IPS-11a (cell line): ENCODE measurements around the gene ACSL1.
"Not testable (repeated sequence)": the region's sequence is repeated elsewhere in the genome, so short reads cannot be mapped to it uniquely, and the experiment has no call there.

ENCODE experiments used
- H3K4me3 ChIP-seq: one replicate; pipeline ENCODE4 v1.5.1; 2013; ENCODE audit warnings: low read depth, low read length, control low read depth

Gene ACSL1

GRCh38 chr4:184792950-184793555 is 32.7 kb downstream of the ACSL1 start:
- no peak overlapping the region for H3K4me3 ChIP-seq

GRCh38 chr4:184792334-184792733 is 33.4 kb downstream of the ACSL1 start:
- no peak overlapping the region for H3K4me3 ChIP-seq

DNA sequence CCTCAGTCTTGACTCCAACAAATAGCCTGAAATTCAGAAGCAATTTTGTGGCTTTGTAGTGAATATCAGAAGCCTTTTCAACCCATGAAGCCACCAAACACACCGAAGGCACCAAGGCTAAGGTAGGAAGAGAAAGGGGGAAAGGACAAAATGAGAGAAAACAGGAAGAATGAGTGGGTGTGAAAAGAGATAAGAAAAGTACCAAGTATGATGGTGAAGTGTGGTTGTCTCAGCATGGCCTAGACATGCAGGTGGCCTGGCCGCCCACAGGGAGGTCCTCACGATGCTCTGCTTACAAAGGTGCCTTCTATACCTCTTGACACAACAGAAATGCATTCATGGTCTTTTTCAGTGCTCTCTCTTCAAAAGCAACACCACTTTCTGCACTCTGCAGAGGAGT is 34.9 kb downstream of the ACSL1 start:
- H3K4me3 ChIP-seq: no peak overlapping the region

GRCh38 chr4:184787766-184788503 is 37.8 kb downstream of the ACSL1 start:
- H3K4me3 ChIP-seq: no peak overlapping the region

GRCh38 chr4:184785813-184786212 is 40.0 kb downstream of the ACSL1 start:
- no peak overlapping the region for H3K4me3 ChIP-seq

- no peak overlapping the region for H3K4me3 ChIP-seq
Measured at GRCh38 chr4:184784628-184785257, 41.0 kb downstream of the ACSL1 start.

- H3K4me3 ChIP-seq: no peak overlapping the region
Measured at GRCh38 chr4:184782731-184783373, 42.9 kb downstream of the ACSL1 start.

DNA sequence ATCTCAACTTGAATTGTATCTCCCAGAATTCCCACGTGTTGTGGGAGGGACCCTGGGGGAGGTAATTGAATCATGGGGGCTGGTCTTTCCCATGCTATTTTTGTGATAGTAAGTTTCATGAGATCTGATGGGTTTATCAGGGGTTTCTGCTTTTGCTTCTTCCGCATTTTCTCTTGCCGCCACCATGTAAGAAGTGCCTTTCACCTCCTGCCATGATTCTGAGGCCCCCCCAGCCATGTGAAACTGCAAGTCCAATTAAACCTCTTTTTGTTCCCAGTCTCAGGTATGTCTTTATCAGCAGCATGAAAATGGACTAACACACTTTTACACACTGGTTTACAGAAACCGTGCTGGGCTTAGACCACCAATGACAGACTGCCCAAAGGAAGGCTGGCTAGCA is 46.6 kb downstream of the ACSL1 start:
- not testable (repeated sequence) for H3K4me3 ChIP-seq

DNA sequence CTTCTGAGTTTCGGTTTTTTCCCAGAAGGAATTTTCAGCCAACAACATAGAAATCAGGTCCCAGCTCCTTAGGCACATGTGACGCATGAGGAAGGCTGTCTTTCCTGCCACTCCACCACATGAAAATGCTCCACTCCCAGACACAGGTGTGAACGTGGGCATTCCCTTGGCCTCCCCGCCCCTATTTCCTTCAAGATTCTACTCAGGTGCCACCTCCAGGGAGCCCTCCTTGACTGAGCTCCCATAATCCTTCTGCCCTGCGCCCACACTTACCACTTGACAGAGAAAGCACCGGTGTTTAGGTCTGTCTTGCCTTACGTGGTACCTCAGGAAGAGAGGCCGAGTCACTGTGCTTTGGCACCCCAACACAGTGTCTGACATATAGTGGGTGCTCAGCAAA is 47.4 kb downstream of the ACSL1 start:
- no peak overlapping the region for H3K4me3 ChIP-seq

DNA sequence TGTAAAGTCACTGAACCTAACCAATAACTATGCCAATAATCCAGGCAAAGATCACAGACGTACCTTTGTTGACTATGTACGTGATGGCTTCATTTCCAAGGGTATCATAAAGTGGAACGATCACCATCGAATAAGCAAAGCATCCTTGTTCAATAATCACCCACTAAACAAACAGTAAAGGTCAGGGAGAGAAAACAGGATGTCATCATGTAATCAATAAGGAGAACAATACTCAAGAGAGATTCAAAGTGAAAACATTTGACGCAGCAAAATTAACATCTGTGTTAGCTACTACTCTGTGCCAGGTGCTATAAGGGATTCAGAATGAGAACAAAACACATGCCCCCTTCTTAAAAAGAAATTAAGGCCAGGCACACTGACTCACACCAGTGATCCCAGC is 48.9 kb downstream of the ACSL1 start:
- H3K4me3 ChIP-seq: no peak overlapping the region

GRCh38 chr4:184775854-184776555 is 49.8 kb downstream of the ACSL1 start:
- no peak overlapping the region for H3K4me3 ChIP-seq

GRCh38 chr4:184774152-184774551 is 51.6 kb downstream of the ACSL1 start:
- H3K4me3 ChIP-seq: no peak overlapping the region

DNA sequence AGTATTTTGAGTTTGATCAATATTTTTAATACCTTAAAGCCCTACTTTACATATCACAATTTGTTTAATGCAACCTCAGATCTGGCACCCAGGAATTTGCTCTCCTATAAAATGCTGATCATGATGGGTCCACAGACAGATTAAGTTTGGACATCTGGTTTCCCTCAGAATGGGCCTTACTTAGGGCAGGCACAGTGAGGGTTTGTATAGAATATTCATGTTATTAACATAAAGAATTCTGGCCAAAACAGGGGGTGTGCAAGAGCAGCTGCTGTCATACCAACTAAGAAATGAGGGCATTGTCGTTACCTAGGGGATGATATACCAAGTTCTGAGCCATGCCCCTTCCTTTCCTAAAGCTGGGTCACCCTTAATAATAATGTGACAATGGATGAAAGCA is 54.4 kb downstream of the ACSL1 start:
- H3K4me3 ChIP-seq: no peak overlapping the region

DNA sequence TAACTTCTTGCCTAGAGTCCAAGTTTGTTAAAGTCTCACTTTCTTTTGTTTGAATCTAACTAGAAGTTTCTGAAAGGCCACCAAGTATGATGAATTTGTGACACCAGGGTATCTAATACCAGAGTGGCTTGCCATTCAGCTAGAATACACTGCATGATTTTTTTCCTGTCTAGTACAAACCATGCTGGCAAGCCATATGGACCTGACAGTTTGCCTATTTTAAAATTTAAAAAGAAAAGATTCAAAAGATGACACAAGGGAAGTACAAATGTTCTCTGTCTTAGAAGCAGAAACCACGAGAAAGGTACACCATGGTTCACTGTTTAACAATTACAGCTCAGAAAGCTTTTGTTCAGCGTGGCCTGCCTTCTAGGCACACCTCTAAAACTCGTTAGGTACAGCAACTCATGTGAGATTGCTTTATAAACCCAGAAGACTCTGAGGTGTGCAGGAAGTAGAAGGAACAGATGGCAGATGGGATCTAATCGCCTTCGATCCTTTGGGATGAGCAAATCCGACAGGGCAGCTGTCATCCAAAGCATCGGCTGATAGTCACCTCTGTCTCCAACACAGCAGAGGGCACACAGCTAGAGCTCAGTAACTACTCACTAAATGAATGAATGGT is 56.5 kb downstream of the ACSL1 start:
- H3K4me3 ChIP-seq: no peak overlapping the region

- no peak overlapping the region for H3K4me3 ChIP-seq
Measured at GRCh38 chr4:184768296-184768695, 57.5 kb downstream of the ACSL1 start.

GRCh38 chr4:184766446-184766845 is 59.3 kb downstream of the ACSL1 start:
- H3K4me3 ChIP-seq: no peak overlapping the region

GRCh38 chr4:184765473-184766340 is 60.1 kb downstream of the ACSL1 start:
- H3K4me3 ChIP-seq: no peak overlapping the region

DNA sequence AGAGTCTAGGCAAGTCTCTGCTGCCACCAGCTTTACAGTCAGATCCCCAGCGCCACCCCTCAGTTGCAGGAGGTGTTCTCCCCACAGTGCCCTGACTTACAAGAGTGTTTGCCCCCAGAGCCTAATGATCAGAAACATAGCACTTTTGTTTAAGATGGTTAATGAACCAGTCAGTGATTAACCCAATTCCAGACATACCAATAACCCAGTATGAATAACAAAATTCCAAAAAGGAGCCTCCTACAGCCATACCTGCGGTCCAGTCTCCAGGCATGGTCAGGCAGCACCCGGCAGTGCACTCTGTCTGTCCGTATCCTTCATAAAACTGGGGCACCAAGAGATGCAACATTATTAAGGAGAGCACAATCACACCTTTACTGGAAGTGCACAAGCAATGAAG is 61.2 kb downstream of the ACSL1 start:
- H3K4me3 ChIP-seq: no peak overlapping the region

DNA sequence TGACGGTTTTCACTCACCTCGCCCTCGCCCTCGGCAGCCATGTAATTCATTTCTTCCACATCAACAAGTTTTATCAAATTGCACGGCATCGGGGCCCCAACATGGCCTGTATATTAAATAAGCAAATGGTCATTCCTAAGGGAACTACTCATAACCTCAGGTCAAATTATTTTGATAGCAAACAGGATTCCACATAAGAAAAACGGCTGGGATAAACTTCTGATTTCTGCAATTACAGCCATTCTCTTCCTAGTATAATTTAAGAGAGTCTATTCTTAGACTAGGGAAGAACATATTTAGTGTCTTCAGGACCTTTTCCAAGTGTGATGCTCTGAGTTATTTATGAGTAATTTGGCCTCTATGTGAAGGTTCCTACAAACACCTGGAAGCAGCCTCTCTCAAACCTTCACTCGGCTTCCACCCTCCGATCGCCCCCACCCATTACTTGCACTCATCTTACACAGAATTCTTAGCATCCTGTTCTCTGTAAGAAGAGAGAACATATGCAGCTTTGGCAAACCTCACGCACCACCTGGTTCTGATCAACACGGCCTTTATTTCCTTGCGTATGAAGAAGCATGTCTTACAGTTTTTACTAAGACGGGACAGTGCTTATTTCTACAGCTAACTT is 62.5 kb downstream of the ACSL1 start:
- H3K4me3 ChIP-seq: no peak overlapping the region
